Measurements from ENCODE around the gene M1AP. TPM values are rescaled to one million over a fixed set of nuclear protein-coding genes. Genes with fewer than 3 reads are reported as not detected.

Gene M1AP
- polyA plus RNA-seq, 2 of the 4 experiments (the other 2 are of a cell fraction), result not detected

DNA sequence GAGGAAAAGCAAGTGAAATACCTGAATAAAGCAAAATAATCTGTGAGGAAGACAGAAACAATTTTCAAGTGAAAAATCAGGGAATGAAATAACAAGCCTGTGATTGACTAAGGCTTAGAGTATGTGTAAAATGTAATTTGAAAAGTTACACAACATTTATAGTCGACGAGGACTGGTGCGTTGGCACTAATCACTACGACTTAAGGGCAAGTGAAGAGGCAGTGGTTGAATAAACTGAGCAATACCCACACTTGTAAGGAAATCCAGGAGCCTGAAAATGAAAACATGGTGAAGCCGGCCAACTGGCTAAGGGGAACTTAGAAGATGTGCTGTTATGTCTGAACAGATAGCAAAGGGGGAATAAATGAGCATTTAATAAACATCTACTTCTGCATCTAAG is 80.2 kb downstream of the M1AP start:
- Histone ChIP-seq H3K4me3 (no peak overlapping the region), H3K4me2 (no peak overlapping the region), H3K27ac (no peak overlapping the region), H3K4me1 (no peaks in the 10 kb centered on the region), H3K9me3 (no peaks in the 10 kb centered on the region)
- WGBS (ENCODE audit: missing lambda C conversion rate), result 48% methylated on average over 5 of the region's 5 CpGs
- TF ChIP-seq, protein P1, sequence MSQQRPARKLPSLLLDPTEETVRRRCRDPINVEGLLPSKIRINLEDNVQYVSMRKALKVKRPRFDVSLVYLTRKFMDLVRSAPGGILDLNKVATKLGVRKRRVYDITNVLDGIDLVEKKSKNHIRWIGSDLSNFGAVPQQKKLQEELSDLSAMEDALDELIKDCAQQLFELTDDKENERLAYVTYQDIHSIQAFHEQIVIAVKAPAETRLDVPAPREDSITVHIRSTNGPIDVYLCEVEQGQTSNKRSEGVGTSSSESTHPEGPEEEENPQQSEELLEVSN (IDR thresholded peaks at IDR 0.05; ENCODE audit: borderline replicate concordance, low read depth), result no peak
- no peak for TF ChIP-seq RARB (CRISPR knock-in tag; IDR thresholded peaks at IDR 0.05)
- TF ChIP-seq POLR2A (IDR thresholded peaks at IDR 0.05; ENCODE audit: low read length), result no peak
- TF ChIP-seq KDM5A (IDR thresholded peaks at IDR 0.05), result no peak
- TF ChIP-seq PHF8 (IDR thresholded peaks at IDR 0.05; ENCODE audit: borderline replicate concordance, low read depth), result no peak
- no peak for TF ChIP-seq HOXB13 (CRISPR knock-in tag; IDR thresholded peaks at IDR 0.05; ENCODE audit: low read depth)
- TF ChIP-seq, protein P2, sequence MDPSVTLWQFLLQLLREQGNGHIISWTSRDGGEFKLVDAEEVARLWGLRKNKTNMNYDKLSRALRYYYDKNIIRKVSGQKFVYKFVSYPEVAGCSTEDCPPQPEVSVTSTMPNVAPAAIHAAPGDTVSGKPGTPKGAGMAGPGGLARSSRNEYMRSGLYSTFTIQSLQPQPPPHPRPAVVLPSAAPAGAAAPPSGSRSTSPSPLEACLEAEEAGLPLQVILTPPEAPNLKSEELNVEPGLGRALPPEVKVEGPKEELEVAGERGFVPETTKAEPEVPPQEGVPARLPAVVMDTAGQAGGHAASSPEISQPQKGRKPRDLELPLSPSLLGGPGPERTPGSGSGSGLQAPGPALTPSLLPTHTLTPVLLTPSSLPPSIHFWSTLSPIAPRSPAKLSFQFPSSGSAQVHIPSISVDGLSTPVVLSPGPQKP (IDR thresholded peaks at IDR 0.05; ENCODE audit: low read depth, low read length), result no peak
- TF ChIP-seq FOSB (CRISPR knock-in tag; IDR thresholded peaks at IDR 0.05), result no peak
- TF ChIP-seq ZFP36 (IDR thresholded peaks at IDR 0.05; ENCODE audit: borderline replicate concordance, partially characterized antibody), result no peak
- TF ChIP-seq KDM1A (IDR thresholded peaks at IDR 0.05; ENCODE audit: low read depth), result no peak
- ATAC-seq, result no peak; a peak in 1 of 6 replicates
- CTCF ChIA-PET, result interaction anchor here (1.4 to 17.2 kb wide), 3 partner anchors 11 to 85 kb away, joined by 4 to 181 read pairs (median 19); partner anchors contain the start of genes CCDC142 and TTC31
- POLR2A ChIA-PET, result no interaction called here
- DNase-seq (ENCODE audit: low read depth in 1 of 2, low spot score in 1 of 2), result no peak
- FAIRE-seq, result no peak

DNA sequence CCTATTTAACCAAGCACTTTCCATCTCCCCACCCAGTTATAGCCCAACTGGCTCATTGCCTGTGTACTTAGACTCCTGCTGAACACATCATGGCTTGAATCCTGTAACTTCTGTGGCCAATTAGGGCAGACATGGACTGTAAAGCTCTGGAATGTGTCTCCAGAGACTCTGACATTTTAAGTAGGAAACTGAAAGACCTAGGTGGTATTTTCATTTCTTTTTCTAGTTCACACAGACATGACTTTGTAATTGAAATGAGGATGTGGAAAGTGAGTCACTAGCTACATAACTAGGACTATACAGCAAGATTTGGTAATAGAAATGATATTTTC is 81.4 kb downstream of the M1AP start:
- Histone ChIP-seq H3K4me2 (no peak overlapping the region), H3K4me1 (no peaks in the 10 kb centered on the region), H3K27ac (no peak overlapping the region), H3K9me3 (no peaks in the 10 kb centered on the region), H3K4me3 (no peak overlapping the region)
- CTCF ChIA-PET, result interaction anchor here (1.7 to 17.2 kb wide), 3 partner anchors 10 to 19 kb away, joined by 4 to 181 read pairs (median 19); no protein-coding TSS in a partner anchor
- DNase-seq (ENCODE audit: low read depth in 1 of 2, low spot score in 1 of 2) (no peak), FAIRE-seq (no peak), ATAC-seq (no peak)
- TF ChIP-seq TFCP2L1 (CRISPR knock-in tag; IDR thresholded peaks at IDR 0.05) (no peak), FOSL2 (IDR thresholded peaks at IDR 0.05) (no peak), FOSL2 (CRISPR knock-in tag; IDR thresholded peaks at IDR 0.05) (no peak), MYC (IDR thresholded peaks at IDR 0.05; ENCODE audit: borderline replicate concordance, low read length) (no peak), JUNB (IDR thresholded peaks at IDR 0.05) (no peak), ZC3H11A (IDR thresholded peaks at IDR 0.05) (no peak)
- TF ChIP-seq, protein P3, sequence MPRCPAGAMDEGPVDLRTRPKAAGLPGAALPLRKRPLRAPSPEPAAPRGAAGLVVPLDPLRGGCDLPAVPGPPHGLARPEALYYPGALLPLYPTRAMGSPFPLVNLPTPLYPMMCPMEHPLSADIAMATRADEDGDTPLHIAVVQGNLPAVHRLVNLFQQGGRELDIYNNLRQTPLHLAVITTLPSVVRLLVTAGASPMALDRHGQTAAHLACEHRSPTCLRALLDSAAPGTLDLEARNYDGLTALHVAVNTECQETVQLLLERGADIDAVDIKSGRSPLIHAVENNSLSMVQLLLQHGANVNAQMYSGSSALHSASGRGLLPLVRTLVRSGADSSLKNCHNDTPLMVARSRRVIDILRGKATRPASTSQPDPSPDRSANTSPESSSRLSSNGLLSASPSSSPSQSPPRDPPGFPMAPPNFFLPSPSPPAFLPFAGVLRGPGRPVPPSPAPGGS (IDR thresholded peaks at IDR 0.05), result no peak
- TF ChIP-seq, protein P4, sequence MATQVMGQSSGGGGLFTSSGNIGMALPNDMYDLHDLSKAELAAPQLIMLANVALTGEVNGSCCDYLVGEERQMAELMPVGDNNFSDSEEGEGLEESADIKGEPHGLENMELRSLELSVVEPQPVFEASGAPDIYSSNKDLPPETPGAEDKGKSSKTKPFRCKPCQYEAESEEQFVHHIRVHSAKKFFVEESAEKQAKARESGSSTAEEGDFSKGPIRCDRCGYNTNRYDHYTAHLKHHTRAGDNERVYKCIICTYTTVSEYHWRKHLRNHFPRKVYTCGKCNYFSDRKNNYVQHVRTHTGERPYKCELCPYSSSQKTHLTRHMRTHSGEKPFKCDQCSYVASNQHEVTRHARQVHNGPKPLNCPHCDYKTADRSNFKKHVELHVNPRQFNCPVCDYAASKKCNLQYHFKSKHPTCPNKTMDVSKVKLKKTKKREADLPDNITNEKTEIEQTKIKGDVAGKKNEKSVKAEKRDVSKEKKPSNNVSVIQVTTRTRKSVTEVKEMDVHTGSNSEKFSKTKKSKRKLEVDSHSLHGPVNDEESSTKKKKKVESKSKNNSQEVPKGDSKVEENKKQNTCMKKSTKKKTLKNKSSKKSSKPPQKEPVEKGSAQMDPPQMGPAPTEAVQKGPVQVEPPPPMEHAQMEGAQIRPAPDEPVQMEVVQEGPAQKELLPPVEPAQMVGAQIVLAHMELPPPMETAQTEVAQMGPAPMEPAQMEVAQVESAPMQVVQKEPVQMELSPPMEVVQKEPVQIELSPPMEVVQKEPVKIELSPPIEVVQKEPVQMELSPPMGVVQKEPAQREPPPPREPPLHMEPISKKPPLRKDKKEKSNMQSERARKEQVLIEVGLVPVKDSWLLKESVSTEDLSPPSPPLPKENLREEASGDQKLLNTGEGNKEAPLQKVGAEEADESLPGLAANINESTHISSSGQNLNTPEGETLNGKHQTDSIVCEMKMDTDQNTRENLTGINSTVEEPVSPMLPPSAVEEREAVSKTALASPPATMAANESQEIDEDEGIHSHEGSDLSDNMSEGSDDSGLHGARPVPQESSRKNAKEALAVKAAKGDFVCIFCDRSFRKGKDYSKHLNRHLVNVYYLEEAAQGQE (IDR thresholded peaks at IDR 0.05), result no peak
- TF ChIP-seq, protein P5, sequence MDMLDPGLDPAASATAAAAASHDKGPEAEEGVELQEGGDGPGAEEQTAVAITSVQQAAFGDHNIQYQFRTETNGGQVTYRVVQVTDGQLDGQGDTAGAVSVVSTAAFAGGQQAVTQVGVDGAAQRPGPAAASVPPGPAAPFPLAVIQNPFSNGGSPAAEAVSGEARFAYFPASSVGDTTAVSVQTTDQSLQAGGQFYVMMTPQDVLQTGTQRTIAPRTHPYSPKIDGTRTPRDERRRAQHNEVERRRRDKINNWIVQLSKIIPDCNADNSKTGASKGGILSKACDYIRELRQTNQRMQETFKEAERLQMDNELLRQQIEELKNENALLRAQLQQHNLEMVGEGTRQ (IDR thresholded peaks at IDR 0.05), result no peak
- POLR2A ChIA-PET, result no interaction called here
